SU-DHL-6 (cell line): ENCODE measurements around the gene CTU2.

Experiments used
- H2AFZ ChIP-seq: fragments of 200-600 bp; sonication (generic); 2 replicates; pipeline ENCODE4 v1.6.1; 2014; ENCODE audit warnings: low read depth, mild to moderate bottlenecking, moderate library complexity, mixed read lengths, antibody characterized with exemption, low read length; ENCODE audit not compliant: severe bottlenecking
- H3F3A ChIP-seq: fragments of 200-600 bp; shearing (Covaris generic); 2 replicates; pipeline ENCODE4 v1.6.0; 2016; ENCODE audit warnings: antibody characterized with exemption, mild to moderate bottlenecking; ENCODE audit not compliant: insufficient read depth
- H3K27ac ChIP-seq: fragments of 200-600 bp; sonication (generic); 2 replicates; pipeline ENCODE4 v1.5.1; 2016; ENCODE audit warnings: low read depth, mild to moderate bottlenecking, low read length, moderate library complexity, mixed read lengths
- H3K27me3 ChIP-seq: fragments of 200-600 bp; sonication (generic), shearing (Covaris generic); 2 replicates; pipeline ENCODE4 v1.6.0; 2014; ENCODE audit warnings: mild to moderate bottlenecking, low read length
- H3K36me3 ChIP-seq: fragments of 200-600 bp; sonication (generic); 2 replicates; pipeline ENCODE4 v1.6.1; 2014; ENCODE audit warnings: mild to moderate bottlenecking, low read length, mixed read lengths
- H3K4me2 ChIP-seq: fragments of 300-600, 200-600 bp; shearing (Covaris generic), sonication (generic); 2 replicates; pipeline ENCODE4 v1.6.0; 2014; ENCODE audit warnings: low read length, low read depth, mild to moderate bottlenecking; ENCODE audit not compliant: poor library complexity, severe bottlenecking
- H3K4me3 ChIP-seq: fragments of 200-600 bp; sonication (generic); 2 replicates; pipeline ENCODE4 v1.5.1; 2014; ENCODE audit warnings: antibody characterized with exemption, low read length, mild to moderate bottlenecking, mixed read lengths; ENCODE audit not compliant: insufficient read depth, poor library complexity, severe bottlenecking
- H3K79me2 ChIP-seq: fragments of 200-600 bp; sonication (generic); 2 replicates; pipeline ENCODE4 v1.6.1; 2014; ENCODE audit warnings: mild to moderate bottlenecking, low read length, moderate library complexity; ENCODE audit not compliant: insufficient read depth
- H3K9ac ChIP-seq: fragments of 200-600 bp; sonication (generic); 2 replicates; pipeline ENCODE4 v1.7.0; 2014; ENCODE audit warnings: mild to moderate bottlenecking, low read length
- H3K9me2 ChIP-seq: fragments of 200-600 bp; sonication (generic); replicated peaks from 2 replicates; pipeline ENCODE4 v1.6.1; 2014; ENCODE audit warnings: low read length; ENCODE audit not compliant: insufficient read depth
- H3K9me3 ChIP-seq: fragments of 200-600 bp; sonication (generic); 2 replicates; pipeline ENCODE4 v1.6.1; 2014; ENCODE audit warnings: low read length, mixed read lengths; ENCODE audit not compliant: insufficient read depth
- H4K20me1 ChIP-seq: fragments of 200-600 bp; sonication (generic); 2 replicates; pipeline ENCODE4 v1.6.1; 2014; ENCODE audit warnings: low read depth, mild to moderate bottlenecking, antibody characterized with exemption, low read length, moderate library complexity, mixed read lengths
- EZH2phosphoT487 ChIP-seq: fragments of 200-600 bp; sonication (generic), shearing (Covaris generic); conservative IDR thresholded peaks from 2 replicates; pipeline ENCODE4 v1.6.1; 2018; ENCODE audit warnings: mild to moderate bottlenecking, antibody characterized with exemption, low read length, moderate library complexity, mixed read lengths
- TF ChIP-seq, protein P1 (sequence below): fragments of 200-600 bp; sonication (generic); IDR thresholded peaks from one replicate; pipeline ENCODE4 v1.5.1; 2017; ENCODE audit warnings: antibody characterized with exemption, mild to moderate bottlenecking, low read length, moderate library complexity; ENCODE audit not compliant: insufficient read depth, poor library complexity, severe bottlenecking

CTU2 gene

DNA sequence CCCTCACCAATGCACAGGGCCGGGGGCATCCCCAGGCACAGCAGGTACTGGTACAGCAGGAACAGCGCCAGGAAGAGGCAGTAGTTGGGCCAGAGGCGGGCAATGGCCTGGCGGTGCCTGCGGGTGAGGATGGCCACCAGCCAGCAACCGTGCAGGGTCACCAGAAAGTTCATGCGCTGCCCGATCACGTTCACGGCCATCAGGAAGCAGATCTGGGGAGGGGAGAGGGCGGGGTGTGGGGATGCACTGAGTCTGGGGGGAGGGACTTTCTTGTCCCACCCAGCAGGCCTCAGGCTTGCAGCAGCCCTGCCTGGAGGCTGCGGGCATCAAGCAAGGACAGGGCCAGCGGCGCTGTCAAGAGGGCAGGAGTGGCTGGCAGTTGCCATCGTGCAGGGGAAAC lies 25.4 kb downstream of the CTU2 start:
- Histone ChIP-seq H3K4me3 (no peak overlapping the region), H3K9me2 (no peaks in the 10 kb centered on the region), H3K4me2 (no peak overlapping the region), H2AFZ (no peak overlapping the region), H3K27ac (no peak overlapping the region), H3K79me2 (no peaks in the 10 kb centered on the region), H3F3A (no peaks in the 10 kb centered on the region), H3K9me3 (no peaks in the 10 kb centered on the region), H3K27me3 (no peaks in the 10 kb centered on the region), H3K36me3 (no peaks in the 10 kb centered on the region), H3K9ac (no peak overlapping the region), H4K20me1 (no peaks in the 10 kb centered on the region)
- TF ChIP-seq EZH2phosphoT487 = no peak
- TF ChIP-seq, protein P1, sequence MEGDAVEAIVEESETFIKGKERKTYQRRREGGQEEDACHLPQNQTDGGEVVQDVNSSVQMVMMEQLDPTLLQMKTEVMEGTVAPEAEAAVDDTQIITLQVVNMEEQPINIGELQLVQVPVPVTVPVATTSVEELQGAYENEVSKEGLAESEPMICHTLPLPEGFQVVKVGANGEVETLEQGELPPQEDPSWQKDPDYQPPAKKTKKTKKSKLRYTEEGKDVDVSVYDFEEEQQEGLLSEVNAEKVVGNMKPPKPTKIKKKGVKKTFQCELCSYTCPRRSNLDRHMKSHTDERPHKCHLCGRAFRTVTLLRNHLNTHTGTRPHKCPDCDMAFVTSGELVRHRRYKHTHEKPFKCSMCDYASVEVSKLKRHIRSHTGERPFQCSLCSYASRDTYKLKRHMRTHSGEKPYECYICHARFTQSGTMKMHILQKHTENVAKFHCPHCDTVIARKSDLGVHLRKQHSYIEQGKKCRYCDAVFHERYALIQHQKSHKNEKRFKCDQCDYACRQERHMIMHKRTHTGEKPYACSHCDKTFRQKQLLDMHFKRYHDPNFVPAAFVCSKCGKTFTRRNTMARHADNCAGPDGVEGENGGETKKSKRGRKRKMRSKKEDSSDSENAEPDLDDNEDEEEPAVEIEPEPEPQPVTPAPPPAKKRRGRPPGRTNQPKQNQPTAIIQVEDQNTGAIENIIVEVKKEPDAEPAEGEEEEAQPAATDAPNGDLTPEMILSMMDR = no peak

DNA sequence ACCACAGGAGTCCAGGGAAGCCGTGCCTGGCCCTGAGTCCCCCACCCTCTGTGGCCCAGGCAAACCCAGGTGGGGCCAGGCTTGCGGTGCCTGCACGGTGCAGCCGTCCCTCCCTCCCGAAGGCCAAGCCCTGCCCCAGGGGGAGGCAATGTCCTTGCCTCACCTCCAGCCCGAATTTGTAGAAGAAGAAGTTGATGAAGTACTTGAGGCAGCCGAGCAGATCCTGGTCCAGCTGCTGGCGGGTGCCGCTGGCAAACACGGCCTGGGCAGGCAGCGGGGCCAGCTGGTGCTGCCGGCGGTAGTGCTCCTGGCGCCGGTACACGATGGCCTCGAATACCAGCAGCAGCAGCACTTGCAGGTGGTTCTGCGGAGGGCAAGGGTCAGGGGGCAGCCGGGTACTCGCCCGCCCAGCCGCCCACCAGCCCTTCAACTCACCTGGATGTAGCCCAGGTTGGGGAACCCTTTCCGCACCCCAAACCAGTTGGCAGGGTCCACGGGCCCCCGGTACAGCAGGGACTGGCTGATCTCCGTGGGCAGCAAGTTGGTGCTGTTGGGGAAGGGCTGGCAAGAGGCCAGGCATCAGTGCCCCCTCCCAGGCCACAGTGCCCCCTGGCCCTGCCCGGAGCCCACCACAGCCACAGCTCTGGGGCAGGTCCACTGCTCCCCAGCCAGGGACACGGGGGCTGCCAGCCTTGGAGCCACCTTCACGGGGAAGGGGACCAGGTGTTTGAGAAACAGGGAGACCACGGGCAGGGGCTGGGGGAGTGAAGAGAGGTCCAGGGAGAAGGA lies 26.1 kb downstream of the CTU2 start:
- H3K9me3 ChIP-seq = no peaks in the 10 kb centered on the region
- no peak overlapping the region for H2AFZ ChIP-seq
- no peak overlapping the region for H3K4me2 ChIP-seq
- no peak overlapping the region for H3K27ac ChIP-seq
- H3K4me3 ChIP-seq = no peak overlapping the region
- no peak overlapping the region for H3K9ac ChIP-seq
- no peaks in the 10 kb centered on the region for H3F3A ChIP-seq
- H3K36me3 ChIP-seq = no peaks in the 10 kb centered on the region
- H3K79me2 ChIP-seq = no peaks in the 10 kb centered on the region
- TF ChIP-seq, protein P1 = no peak
- TF ChIP-seq EZH2phosphoT487 = no peak
- H3K9me2 ChIP-seq = no peaks in the 10 kb centered on the region
- H4K20me1 ChIP-seq = no peaks in the 10 kb centered on the region
- H3K27me3 ChIP-seq = no peaks in the 10 kb centered on the region

DNA sequence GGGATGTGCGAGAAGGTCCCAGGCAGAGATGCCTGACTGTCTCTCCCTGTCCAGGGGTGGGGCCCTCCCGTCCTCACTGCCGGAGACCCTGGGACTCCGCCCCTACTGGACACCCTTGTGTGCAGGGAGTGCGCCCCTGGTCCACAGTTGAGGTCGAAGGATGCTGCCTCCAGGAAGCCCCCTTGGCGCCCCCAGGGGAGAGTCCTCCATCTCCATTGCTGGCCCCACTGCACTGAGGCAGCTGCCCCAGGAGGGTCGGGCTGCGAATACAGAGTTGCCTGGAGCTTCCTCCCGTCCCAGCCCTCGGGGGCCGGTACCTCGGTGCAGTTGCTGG lies 26.6 kb downstream of the CTU2 start:
- Histone ChIP-seq H3K79me2 (no peaks in the 10 kb centered on the region), H2AFZ (no peak overlapping the region), H3K36me3 (no peaks in the 10 kb centered on the region), H3K27ac (no peak overlapping the region), H4K20me1 (no peaks in the 10 kb centered on the region), H3F3A (no peaks in the 10 kb centered on the region), H3K4me2 (no peak overlapping the region), H3K9me3 (no peaks in the 10 kb centered on the region), H3K9me2 (no peaks in the 10 kb centered on the region), H3K9ac (no peak overlapping the region), H3K27me3 (no peaks in the 10 kb centered on the region), H3K4me3 (no peak overlapping the region)
- no peak for TF ChIP-seq EZH2phosphoT487
- TF ChIP-seq, protein P1 = no peak
